ENCODE results near the gene CD300H. TPM values are rescaled to one million over a fixed set of nuclear protein-coding genes. Genes with fewer than 3 reads are reported as not detected.

Gene CD300H
- total RNA-seq, 2 donors from 2014 or later, result not detected

DNA sequence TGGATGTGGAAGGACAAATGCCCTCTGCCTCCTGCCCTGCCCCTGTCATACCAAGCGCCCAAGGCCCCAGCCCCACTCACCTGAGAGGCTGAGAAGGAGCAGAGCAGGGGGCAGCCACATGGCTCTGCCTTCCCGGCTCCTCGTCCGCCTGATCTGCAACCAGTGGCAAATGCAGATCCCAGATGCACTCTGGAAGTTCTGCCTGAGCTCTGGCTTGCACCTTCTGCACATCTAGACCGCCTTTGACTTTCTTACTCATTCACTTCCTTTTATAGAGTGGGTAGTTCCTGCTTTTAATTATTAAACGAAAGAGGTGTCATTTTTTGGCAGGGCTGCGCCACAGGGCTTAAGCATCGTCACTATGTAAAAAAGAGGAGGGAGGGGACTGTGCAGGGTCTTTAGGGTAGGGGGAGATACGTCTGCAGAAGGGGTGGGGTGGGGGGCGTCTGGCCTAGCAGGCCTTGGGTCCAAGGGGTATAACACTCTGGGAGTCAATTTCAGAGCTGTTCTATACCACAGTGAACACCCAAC is 36.0 kb downstream of the CD300H start, which contains the start of gene CD300LB:
TSS of gene CD300LB (minus strand) at position 245 of the 531 bp plus-strand sequence. CDS start at position 120, 125 bp downstream.
- Histone ChIP-seq H3K4me3 (no peak within 1 kb of the TSS), H3K4me1 (replicated peaks) (no peaks in the 10 kb centered on the region), H3K36me3 (no peaks in the 10 kb centered on the region), H3K9me3 (no peaks in the 10 kb centered on the region), H3K27me3 (replicated peaks; ENCODE audit: insufficient read depth) (no peaks in the 10 kb centered on the region), H3K27ac (no peak within 1 kb of the TSS)
- DNase-seq (ENCODE audit: low spot score), result no peak
- WGBS, result 64% methylated on average over 10 of the region's 10 CpGs
- TF ChIP-seq POLR2AphosphoS5 (IDR thresholded peaks at IDR 0.05) (no peak), POLR2A (IDR thresholded peaks at IDR 0.05) (no peak)
- TF ChIP-seq, protein P1, sequence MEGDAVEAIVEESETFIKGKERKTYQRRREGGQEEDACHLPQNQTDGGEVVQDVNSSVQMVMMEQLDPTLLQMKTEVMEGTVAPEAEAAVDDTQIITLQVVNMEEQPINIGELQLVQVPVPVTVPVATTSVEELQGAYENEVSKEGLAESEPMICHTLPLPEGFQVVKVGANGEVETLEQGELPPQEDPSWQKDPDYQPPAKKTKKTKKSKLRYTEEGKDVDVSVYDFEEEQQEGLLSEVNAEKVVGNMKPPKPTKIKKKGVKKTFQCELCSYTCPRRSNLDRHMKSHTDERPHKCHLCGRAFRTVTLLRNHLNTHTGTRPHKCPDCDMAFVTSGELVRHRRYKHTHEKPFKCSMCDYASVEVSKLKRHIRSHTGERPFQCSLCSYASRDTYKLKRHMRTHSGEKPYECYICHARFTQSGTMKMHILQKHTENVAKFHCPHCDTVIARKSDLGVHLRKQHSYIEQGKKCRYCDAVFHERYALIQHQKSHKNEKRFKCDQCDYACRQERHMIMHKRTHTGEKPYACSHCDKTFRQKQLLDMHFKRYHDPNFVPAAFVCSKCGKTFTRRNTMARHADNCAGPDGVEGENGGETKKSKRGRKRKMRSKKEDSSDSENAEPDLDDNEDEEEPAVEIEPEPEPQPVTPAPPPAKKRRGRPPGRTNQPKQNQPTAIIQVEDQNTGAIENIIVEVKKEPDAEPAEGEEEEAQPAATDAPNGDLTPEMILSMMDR (IDR thresholded peaks at IDR 0.05), result no peak
- intact Hi-C loops (cut with DNase I), result no loop called here

GRCh38 chr17:74530831-74531150 is 36.5 kb downstream of the CD300H start:
- Histone ChIP-seq H3K4me3 (no peak overlapping the region), H3K9me3 (no peaks in the 10 kb centered on the region), H3K27me3 (replicated peaks; ENCODE audit: insufficient read depth) (no peaks in the 10 kb centered on the region), H3K36me3 (no peaks in the 10 kb centered on the region), H3K4me1 (replicated peaks) (no peaks in the 10 kb centered on the region), H3K27ac (no peak overlapping the region)
- DNase-seq (ENCODE audit: low spot score), result no peak
- no peak for TF ChIP-seq POLR2AphosphoS5 (IDR thresholded peaks at IDR 0.05)
- TF ChIP-seq, protein P1 (IDR thresholded peaks at IDR 0.05), result no peak
- 70% methylated on average over 5 of the region's 5 CpGs for WGBS
- intact Hi-C loops (cut with DNase I), result no loop called here

DNA sequence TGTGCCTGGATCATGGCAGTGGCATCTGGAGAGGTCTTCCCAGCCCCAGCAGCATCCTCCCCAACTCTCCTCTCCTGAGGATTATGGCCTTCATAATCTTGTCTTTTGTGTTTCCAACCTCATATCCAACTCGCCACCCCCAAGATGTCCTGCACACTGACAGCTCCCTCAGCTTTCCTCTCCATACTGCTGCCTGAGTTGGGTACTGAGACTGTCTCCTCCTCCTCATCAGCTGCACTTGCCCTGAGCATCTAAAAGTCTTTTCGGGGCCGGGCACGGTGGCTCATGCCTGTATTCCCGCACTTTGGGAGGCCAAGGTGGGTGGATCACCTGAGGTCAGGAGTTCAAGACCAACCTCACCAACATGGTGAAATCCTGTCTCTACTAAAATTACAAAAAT is 38.1 kb downstream of the CD300H start:
- intact Hi-C loops (cut with DNase I), result no loop called here
- WGBS, result 89% methylated on average over 5 of the region's 5 CpGs
- TF ChIP-seq POLR2AphosphoS5 (IDR thresholded peaks at IDR 0.05) (no peak), POLR2A (IDR thresholded peaks at IDR 0.05) (no peak)
- TF ChIP-seq, protein P1 (IDR thresholded peaks at IDR 0.05), result no peak
- no peak for DNase-seq (ENCODE audit: low spot score)
- Histone ChIP-seq H3K4me1 (replicated peaks) (no peaks in the 10 kb centered on the region), H3K4me3 (no peak overlapping the region), H3K9me3 (no peaks in the 10 kb centered on the region), H3K27ac (no peak overlapping the region), H3K27me3 (replicated peaks; ENCODE audit: insufficient read depth) (no peaks in the 10 kb centered on the region), H3K36me3 (no peaks in the 10 kb centered on the region)

GRCh38 chr17:74528491-74529199 is 38.7 kb downstream of the CD300H start:
- Histone ChIP-seq H3K4me1 (replicated peaks) (no peaks in the 10 kb centered on the region), H3K36me3 (no peaks in the 10 kb centered on the region), H3K9me3 (no peaks in the 10 kb centered on the region), H3K27ac (no peak overlapping the region), H3K27me3 (replicated peaks; ENCODE audit: insufficient read depth) (no peaks in the 10 kb centered on the region), H3K4me3 (no peak overlapping the region)
- WGBS, result 83% methylated on average over 8 of the region's 8 CpGs
- DNase-seq (ENCODE audit: low spot score), result no peak
- no peak for TF ChIP-seq POLR2AphosphoS5 (IDR thresholded peaks at IDR 0.05)
- intact Hi-C loops (cut with DNase I), result no loop called here

DNA sequence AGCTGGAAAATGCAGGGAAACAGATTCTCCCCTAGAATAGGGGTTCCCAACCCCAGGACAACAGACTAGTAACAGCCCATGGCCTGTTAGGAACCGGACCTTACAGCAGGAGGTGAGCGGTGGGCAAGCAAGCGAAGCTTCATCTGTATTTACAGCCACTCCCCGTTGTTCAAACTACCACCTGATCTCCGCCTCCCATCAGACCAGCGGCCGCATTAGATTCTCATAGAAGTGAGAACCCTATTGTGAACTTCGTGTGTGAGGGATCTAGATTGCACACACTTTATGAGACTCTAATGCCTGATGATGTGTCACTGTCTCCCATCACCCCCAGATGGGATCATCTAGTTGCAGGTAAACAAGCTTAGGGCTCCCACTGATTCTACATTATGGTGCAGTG is 39.6 kb downstream of the CD300H start:
- no peak overlapping the region for H3K4me3 ChIP-seq
- TF ChIP-seq, protein P1 (IDR thresholded peaks at IDR 0.05), result no peak
- no peak for TF ChIP-seq POLR2AphosphoS5 (IDR thresholded peaks at IDR 0.05)
- TF ChIP-seq POLR2A (IDR thresholded peaks at IDR 0.05), result no peak
- H3K9me3 ChIP-seq, result no peaks in the 10 kb centered on the region
- no peaks in the 10 kb centered on the region for H3K4me1 ChIP-seq (replicated peaks)
- H3K36me3 ChIP-seq, result no peaks in the 10 kb centered on the region
- H3K27me3 ChIP-seq (replicated peaks; ENCODE audit: insufficient read depth), result no peaks in the 10 kb centered on the region
- H3K27ac ChIP-seq, result no peak overlapping the region
- intact Hi-C loops (cut with DNase I), result no loop called here
- 80% methylated on average over 8 of the region's 8 CpGs for WGBS
- no peak for DNase-seq (ENCODE audit: low spot score)

Data from prostate gland (tissue), 2 donors.